Nephron progenitor cell (in vitro differentiated cells): ENCODE measurements around the gene OR1F1.

Experiments
- DNase-seq: peaks from one replicate; pipeline ENCODE4 v3.0.0; 2021
- H3K27ac Mint-ChIP-seq: 2 replicates; pipeline ENCODE4 v1.8.0; 2021; ENCODE audit warnings: mild to moderate bottlenecking, moderate library complexity, mixed read lengths
- H3K27me3 Mint-ChIP-seq: 2 replicates; pipeline ENCODE4 v1.8.0; 2021; ENCODE audit warnings: mild to moderate bottlenecking, low read depth, mixed read lengths; ENCODE audit not compliant: poor library complexity
- H3K36me3 Mint-ChIP-seq: 2 replicates; pipeline ENCODE4 v1.8.0; 2021; ENCODE audit warnings: low read depth, mixed read lengths
- H3K4me1 Mint-ChIP-seq: 2 replicates; pipeline ENCODE4 v1.8.0; 2021; ENCODE audit warnings: mixed read lengths
- H3K4me3 Mint-ChIP-seq: 2 replicates; pipeline ENCODE4 v1.8.0; 2021; ENCODE audit warnings: mild to moderate bottlenecking, moderate library complexity, mixed read lengths
- H3K9me3 Mint-ChIP-seq: 2 replicates; pipeline ENCODE4 v1.8.0; 2021; ENCODE audit warnings: mild to moderate bottlenecking, moderate library complexity, mixed read lengths
- TF ChIP-seq, protein P1 (sequence below): fragments of 200-600 bp; sonication (generic); IDR thresholded peaks from 2 replicates; pipeline ENCODE4 v1.5.0; 2021; ENCODE audit warnings: antibody characterized with exemption

OR1F1 gene

DNA sequence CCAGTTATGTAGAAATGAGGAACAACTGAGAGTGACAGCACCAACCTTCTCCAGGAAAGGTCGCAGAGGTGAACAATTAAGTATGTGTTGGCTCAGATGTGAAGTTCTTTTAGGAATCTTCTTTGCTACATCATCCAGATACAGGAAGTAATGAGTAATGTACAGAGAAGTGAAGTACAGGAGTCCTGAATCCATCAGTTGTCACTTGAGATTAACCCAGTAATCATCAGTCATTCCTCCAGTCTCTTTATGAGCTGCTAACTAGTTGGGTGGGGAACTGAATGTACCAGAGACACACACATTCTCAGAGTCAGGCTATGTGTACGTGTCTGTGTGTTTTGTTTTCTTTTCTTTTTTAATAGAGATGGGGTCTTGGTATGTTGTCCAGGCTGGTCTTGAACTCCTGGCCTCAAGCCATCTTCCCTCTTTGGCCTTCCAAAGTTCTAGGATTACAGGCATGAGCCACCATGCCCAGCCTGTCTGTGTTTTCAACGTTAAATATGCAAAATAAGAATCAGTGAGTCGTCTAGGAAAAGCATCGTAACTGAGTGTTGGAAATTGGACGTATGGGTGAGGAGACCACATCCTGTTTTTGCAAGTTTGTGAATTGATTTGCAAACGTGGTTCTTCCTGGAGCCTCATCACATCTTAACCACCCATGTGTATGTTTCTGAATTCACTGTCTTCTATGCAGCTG lies 27.0 kb downstream of the OR1F1 start:
- Mint-ChIP-seq H3K4me3 (no peak overlapping the region), H3K27ac (no peak overlapping the region), H3K9me3 (peaks cover 72% of the 10 kb centered on the region), H3K27me3 (peaks cover 30% of the 10 kb centered on the region), H3K36me3 (no peaks in the 10 kb centered on the region), H3K4me1 (no peaks in the 10 kb centered on the region)
- TF ChIP-seq, protein P1, sequence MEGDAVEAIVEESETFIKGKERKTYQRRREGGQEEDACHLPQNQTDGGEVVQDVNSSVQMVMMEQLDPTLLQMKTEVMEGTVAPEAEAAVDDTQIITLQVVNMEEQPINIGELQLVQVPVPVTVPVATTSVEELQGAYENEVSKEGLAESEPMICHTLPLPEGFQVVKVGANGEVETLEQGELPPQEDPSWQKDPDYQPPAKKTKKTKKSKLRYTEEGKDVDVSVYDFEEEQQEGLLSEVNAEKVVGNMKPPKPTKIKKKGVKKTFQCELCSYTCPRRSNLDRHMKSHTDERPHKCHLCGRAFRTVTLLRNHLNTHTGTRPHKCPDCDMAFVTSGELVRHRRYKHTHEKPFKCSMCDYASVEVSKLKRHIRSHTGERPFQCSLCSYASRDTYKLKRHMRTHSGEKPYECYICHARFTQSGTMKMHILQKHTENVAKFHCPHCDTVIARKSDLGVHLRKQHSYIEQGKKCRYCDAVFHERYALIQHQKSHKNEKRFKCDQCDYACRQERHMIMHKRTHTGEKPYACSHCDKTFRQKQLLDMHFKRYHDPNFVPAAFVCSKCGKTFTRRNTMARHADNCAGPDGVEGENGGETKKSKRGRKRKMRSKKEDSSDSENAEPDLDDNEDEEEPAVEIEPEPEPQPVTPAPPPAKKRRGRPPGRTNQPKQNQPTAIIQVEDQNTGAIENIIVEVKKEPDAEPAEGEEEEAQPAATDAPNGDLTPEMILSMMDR = no peak
- DNase-seq = no peak

DNA sequence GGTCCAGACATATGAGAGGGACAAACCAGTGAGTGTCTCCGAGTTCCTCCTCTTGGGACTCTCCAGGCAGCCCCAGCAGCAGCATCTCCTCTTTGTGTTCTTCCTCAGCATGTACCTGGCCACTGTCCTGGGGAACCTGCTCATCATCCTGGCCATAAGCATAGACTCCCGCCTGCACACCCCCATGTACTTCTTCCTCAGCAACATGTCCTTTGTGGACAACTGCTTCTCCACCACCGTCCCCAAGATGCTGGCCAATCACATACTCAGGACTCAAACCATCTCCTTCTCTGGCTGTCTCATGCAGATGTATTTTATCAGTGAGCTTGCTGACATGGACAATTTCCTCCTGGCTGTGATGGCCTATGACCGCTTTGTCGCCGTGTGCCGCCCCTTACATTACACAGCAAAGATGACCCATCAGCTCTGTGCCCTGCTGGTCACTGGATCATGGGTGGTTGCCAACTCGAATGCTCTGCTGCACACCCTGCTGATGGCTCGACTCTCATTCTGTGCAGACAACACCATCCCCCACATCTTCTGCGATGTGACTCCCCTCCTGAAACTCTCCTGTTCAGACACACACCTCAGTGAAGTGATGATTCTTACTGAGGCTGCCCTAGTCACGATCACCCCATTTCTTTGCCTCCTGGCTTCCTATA lies 27.7 kb downstream of the OR1F1 start:
- TF ChIP-seq, protein P1 = no peak
- Mint-ChIP-seq H3K9me3 (peaks cover 71% of the 10 kb centered on the region), H3K36me3 (no peaks in the 10 kb centered on the region), H3K27me3 (peaks cover 30% of the 10 kb centered on the region), H3K4me3 (no peak overlapping the region), H3K27ac (no peak overlapping the region), H3K4me1 (no peaks in the 10 kb centered on the region)
- DNase-seq = no peak

- TF ChIP-seq, protein P1 = no peak
- H3K36me3 Mint-ChIP-seq = no peaks in the 10 kb centered on the region
- no peaks in the 10 kb centered on the region for H3K4me1 Mint-ChIP-seq
- H3K27ac Mint-ChIP-seq = no peak overlapping the region
- H3K4me3 Mint-ChIP-seq = no peak overlapping the region
- H3K27me3 Mint-ChIP-seq = peaks cover 30% of the 10 kb centered on the region
- peaks cover 74% of the 10 kb centered on the region for H3K9me3 Mint-ChIP-seq
- no peak for DNase-seq
Observed at GRCh38 chr16:3216263-3216640, 28.2 kb downstream of the OR1F1 start.

DNA sequence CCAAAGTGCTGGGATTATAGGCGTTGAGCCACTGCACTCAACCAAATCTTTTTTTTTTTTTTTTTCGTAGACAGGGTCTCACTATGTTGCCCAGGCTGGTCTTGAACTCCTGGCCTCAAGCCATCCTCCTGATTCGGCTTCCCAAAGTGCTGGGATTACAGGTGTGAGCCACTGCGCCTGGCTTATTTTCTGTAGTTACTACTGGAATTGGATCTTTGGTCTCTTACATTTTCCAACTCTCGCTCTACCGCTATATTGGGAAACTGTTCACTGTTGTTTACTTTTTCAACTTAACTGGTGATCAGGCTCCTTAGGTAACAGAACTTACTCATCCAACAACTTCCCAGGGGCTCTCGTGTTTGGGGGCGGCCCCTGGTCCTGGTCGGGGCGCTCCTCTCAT lies 32.8 kb downstream of the OR1F1 start:
- no peaks in the 10 kb centered on the region for H3K4me1 Mint-ChIP-seq
- no peak overlapping the region for H3K4me3 Mint-ChIP-seq
- peaks cover 46% of the 10 kb centered on the region for H3K36me3 Mint-ChIP-seq
- H3K27me3 Mint-ChIP-seq = peaks cover 20% of the 10 kb centered on the region
- TF ChIP-seq, protein P1 = no peak
- peaks cover 85% of the 10 kb centered on the region for H3K9me3 Mint-ChIP-seq
- H3K27ac Mint-ChIP-seq = no peak overlapping the region
- no peak for DNase-seq

- peaks cover 8% of the 10 kb centered on the region for H3K27me3 Mint-ChIP-seq
- DNase-seq = no peak
- H3K4me1 Mint-ChIP-seq = no peaks in the 10 kb centered on the region
- peaks cover 92% of the 10 kb centered on the region for H3K9me3 Mint-ChIP-seq
- no peak overlapping the region for H3K4me3 Mint-ChIP-seq
- H3K36me3 Mint-ChIP-seq = peaks cover 78% of the 10 kb centered on the region
- H3K27ac Mint-ChIP-seq = no peak overlapping the region
- TF ChIP-seq, protein P1 = no peak
Observed at GRCh38 chr16:3223913-3224515, 36.0 kb downstream of the OR1F1 start.
